COLO829 (cell line): ENCODE data around the gene PAK3.

ENCODE experiments used
- DNase-seq: peaks from one replicate; pipeline ENCODE4 v3.0.0; 2012; ENCODE audit warnings: low spot score

Gene PAK3

DNA sequence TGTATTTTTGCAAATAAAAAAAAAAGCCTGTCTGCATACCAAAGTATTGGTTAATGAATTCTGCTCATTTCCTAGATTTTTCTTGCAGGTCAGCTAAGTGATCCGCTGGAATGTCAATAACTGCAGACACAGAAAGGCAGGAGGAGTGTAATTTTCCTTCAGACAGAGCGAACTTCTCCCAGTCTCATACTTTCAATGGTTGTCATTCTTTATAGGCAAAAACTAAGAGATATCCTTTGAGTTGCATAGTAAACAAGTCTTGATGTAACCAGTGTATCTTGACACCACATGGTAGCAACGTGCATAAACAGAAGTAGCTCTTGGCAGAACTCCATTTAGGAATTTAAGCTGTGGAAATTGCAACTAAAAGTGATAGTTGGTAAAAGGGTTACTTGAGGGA lies 166.1 kb downstream of the PAK3 start:
- no peak for DNase-seq

DNA sequence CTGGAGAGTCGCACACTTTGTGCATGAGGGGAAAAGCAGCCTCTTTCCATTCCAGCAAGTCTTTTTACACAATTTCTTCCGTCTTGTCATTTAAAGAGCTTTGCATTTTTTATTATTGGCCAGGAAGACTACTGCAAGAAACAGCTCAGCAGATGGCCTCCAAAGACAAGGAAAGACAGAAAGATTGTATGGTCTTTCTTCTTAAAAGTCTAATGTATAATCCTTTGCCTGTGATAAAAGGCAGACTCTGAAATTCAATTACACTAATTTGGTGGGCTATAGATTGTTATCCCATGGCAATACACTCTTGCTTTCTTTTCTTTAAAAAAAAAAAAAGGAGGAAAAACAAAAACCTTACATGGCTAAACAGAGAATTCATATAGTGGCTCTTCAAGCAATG lies 168.4 kb downstream of the PAK3 start:
- no peak for DNase-seq

DNA sequence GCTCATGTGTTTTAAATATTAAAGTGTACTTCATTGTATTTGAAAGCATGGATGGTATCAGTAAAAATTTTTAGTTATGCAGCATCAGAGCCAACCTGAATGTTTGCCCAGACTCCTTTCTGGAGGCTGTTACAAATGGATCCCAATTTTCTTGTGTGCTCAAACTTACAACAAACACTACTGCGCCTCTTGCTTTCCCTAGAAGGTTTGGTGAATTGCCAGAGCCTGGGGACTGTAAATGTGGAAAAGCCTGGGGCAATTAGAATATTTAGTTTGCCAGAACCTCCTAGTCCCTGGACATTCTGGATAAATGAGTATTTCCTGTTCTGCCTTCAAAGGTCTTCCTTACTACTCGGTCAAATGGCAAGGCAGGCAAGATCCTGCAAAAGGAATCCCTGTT lies 169.5 kb downstream of the PAK3 start:
- no peak for DNase-seq

DNA sequence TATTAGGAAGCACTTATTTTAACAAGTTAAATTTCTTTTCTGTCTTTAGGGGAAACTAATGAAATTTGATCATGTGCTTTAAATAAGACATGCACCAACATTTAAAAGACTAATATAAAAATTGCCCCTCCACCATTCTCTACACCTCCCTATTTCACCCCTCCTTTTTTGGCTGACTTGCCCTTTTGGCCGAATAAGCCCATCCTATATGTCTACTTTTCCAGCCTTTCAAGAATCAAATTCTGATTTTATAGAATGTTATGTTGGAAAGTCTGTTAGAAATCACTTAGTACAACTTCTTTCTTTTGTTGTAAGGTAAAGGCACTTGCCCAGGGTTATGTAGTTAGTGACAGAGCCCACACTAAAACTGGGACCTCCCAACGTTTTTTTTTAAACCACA lies 172.5 kb downstream of the PAK3 start:
- no peak for DNase-seq

DNA sequence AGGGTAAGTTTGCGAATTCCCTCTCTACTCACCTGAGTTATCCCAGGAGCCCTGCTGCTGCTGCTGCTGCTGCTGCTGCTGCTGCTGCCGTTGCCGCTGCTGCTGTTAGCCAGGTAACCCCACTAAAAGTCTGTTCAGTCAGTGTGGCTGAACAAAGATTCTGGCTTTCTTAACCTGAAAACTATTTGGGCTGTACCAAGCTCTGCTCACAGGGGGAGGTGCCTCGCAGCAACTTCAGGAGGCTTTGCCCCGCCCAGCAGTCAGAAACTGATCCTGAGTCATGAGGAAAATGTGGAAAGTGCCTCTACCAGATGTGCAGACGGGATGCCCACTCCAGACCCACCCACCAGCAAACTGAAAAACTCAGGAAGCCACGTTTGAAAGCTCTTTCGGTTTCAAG lies 174.3 kb downstream of the PAK3 start, which contains the start of gene CAPN6:
Gene CAPN6, minus strand, starts transcription at position 145 of the 400 bp plus-strand sequence. CDS start 6,547 bp downstream, outside the sequence.
- DNase-seq: no peak
